Measurements from ENCODE around the gene RXRB. TPM values are rescaled to one million over a fixed set of nuclear protein-coding genes. Genes with fewer than 3 reads are reported as not detected.

Gene RXRB
- total and polyA plus RNA-seq, 2 donors (not counting 1 experiment from before 2014, with no cell fraction given), result 25.9 to 34.0 TPM

- Histone ChIP-seq H3K9ac (ENCODE audit: insufficient read depth, low read length) (peak overlapping the region; percentile 98), H3K79me2 (ENCODE audit: control insufficient read depth, insufficient read depth, low read length) (peaks cover 52% of the 10 kb centered on the region), H3K36me3 (ENCODE audit: control insufficient read depth, insufficient read depth, low read length) (peaks cover 18% of the 10 kb centered on the region), H3K4me3 (replicated peaks in 1 of 4; ENCODE audit: control extremely low read depth in 1 of 4, insufficient read depth in 1 of 4, low read depth in 3 of 4, low read length in 4 of 4) (peak overlapping the region; percentile 61 to 97 (median 82)), H3K27me3 (ENCODE audit: control insufficient read depth, insufficient read depth, low read length) (no peaks in the 10 kb centered on the region), H3K27ac (ENCODE audit: insufficient read depth, low read length) (peak overlapping the region; percentile 94), H3K4me2 (ENCODE audit: extremely low read depth, insufficient read depth, low read length) (peak overlapping the region; percentile 99), H3K9me3 (ENCODE audit: control insufficient read depth, insufficient read depth, low read depth, low read length) (no peaks in the 10 kb centered on the region), H2AFZ (ENCODE audit: low read length) (peak overlapping the region; percentile 35), H3K4me1 (ENCODE audit: control insufficient read depth, extremely low read depth, insufficient read depth, low read length) (peaks cover 33% of the 10 kb centered on the region), H4K20me1 (ENCODE audit: control insufficient read depth, extremely low read depth, insufficient read depth, low read length) (no peaks in the 10 kb centered on the region)
- DNase-seq (ENCODE audit: low read depth in 2 of 2), result no peak
- TF ChIP-seq EZH2 (IDR thresholded peaks at IDR 0.05; ENCODE audit: low read length, missing control alignments) (no peak), CTCF (conservative IDR thresholded peaks at IDR 0.05 in 1 of 2, IDR thresholded peaks at IDR 0.05 in 1 of 2; ENCODE audit: low read depth in 1 of 2, low read length in 2 of 2) (no peak)
Measured at GRCh38 chr6:33201147-33201545, 681 bp upstream of the RXRB start.

GRCh38 chr6:33199687-33200218 is 712 bp downstream of the RXRB start:
- H3K9ac ChIP-seq (ENCODE audit: insufficient read depth, low read length), result peak overlapping the region; percentile 98
- H3K4me3 ChIP-seq (replicated peaks in 1 of 4; ENCODE audit: control extremely low read depth in 1 of 4, insufficient read depth in 1 of 4, low read depth in 3 of 4, low read length in 4 of 4), result peak overlapping the region; percentile 67 to 97 (median 96)
- H3K36me3 ChIP-seq (ENCODE audit: control insufficient read depth, insufficient read depth, low read length), result peaks cover 30% of the 10 kb centered on the region
- H2AFZ ChIP-seq (ENCODE audit: low read length), result peak overlapping the region; percentile 47
- H3K27me3 ChIP-seq (ENCODE audit: control insufficient read depth, insufficient read depth, low read length), result no peaks in the 10 kb centered on the region
- peaks cover 22% of the 10 kb centered on the region for H3K4me1 ChIP-seq (ENCODE audit: control insufficient read depth, extremely low read depth, insufficient read depth, low read length)
- DNase-seq (ENCODE audit: low read depth in 2 of 2), result peak; percentile 59 to 64
- H3K27ac ChIP-seq (ENCODE audit: insufficient read depth, low read length), result peak overlapping the region; percentile 94
- peak overlapping the region; percentile 98 for H3K4me2 ChIP-seq (ENCODE audit: extremely low read depth, insufficient read depth, low read length)
- TF ChIP-seq CTCF (conservative IDR thresholded peaks at IDR 0.05 in 1 of 2, IDR thresholded peaks at IDR 0.05 in 1 of 2; ENCODE audit: low read depth in 1 of 2, low read length in 2 of 2) (no peak), EZH2 (IDR thresholded peaks at IDR 0.05; ENCODE audit: low read length, missing control alignments) (no peak)
- no peaks in the 10 kb centered on the region for H3K9me3 ChIP-seq (ENCODE audit: control insufficient read depth, insufficient read depth, low read depth, low read length)
- peaks cover 52% of the 10 kb centered on the region for H3K79me2 ChIP-seq (ENCODE audit: control insufficient read depth, insufficient read depth, low read length)
- H4K20me1 ChIP-seq (ENCODE audit: control insufficient read depth, extremely low read depth, insufficient read depth, low read length), result no peaks in the 10 kb centered on the region

- Histone ChIP-seq H3K9ac (ENCODE audit: insufficient read depth, low read length) (no peak overlapping the region), H3K4me1 (ENCODE audit: control insufficient read depth, extremely low read depth, insufficient read depth, low read length) (peaks cover 17% of the 10 kb centered on the region), H2AFZ (ENCODE audit: low read length) (no peak overlapping the region), H4K20me1 (ENCODE audit: control insufficient read depth, extremely low read depth, insufficient read depth, low read length) (no peaks in the 10 kb centered on the region), H3K27me3 (ENCODE audit: control insufficient read depth, insufficient read depth, low read length) (no peaks in the 10 kb centered on the region), H3K79me2 (ENCODE audit: control insufficient read depth, insufficient read depth, low read length) (peaks cover 51% of the 10 kb centered on the region), H3K4me2 (ENCODE audit: extremely low read depth, insufficient read depth, low read length) (peak overlapping the region; percentile 98), H3K27ac (ENCODE audit: insufficient read depth, low read length) (no peak overlapping the region), H3K9me3 (ENCODE audit: control insufficient read depth, insufficient read depth, low read depth, low read length) (no peaks in the 10 kb centered on the region), H3K4me3 (replicated peaks in 1 of 4; ENCODE audit: control extremely low read depth in 1 of 4, insufficient read depth in 1 of 4, low read depth in 3 of 4, low read length in 4 of 4) (peak overlapping the region; percentile 67 to 97 (median 96)), H3K36me3 (ENCODE audit: control insufficient read depth, insufficient read depth, low read length) (peaks cover 30% of the 10 kb centered on the region)
- no peak for DNase-seq (ENCODE audit: low read depth in 2 of 2)
- TF ChIP-seq CTCF (conservative IDR thresholded peaks at IDR 0.05 in 1 of 2, IDR thresholded peaks at IDR 0.05 in 1 of 2; ENCODE audit: low read depth in 1 of 2, low read length in 2 of 2) (no peak), EZH2 (IDR thresholded peaks at IDR 0.05; ENCODE audit: low read length, missing control alignments) (no peak)
Measured at GRCh38 chr6:33198853-33199436, 1.5 kb downstream of the RXRB start.
